ENCODE measurements around the gene CTTN.
"Not testable (repeated sequence)": the region's sequence is repeated elsewhere in the genome, so short reads cannot be mapped to it uniquely, and the experiment has no call there.

Gene CTTN

DNA sequence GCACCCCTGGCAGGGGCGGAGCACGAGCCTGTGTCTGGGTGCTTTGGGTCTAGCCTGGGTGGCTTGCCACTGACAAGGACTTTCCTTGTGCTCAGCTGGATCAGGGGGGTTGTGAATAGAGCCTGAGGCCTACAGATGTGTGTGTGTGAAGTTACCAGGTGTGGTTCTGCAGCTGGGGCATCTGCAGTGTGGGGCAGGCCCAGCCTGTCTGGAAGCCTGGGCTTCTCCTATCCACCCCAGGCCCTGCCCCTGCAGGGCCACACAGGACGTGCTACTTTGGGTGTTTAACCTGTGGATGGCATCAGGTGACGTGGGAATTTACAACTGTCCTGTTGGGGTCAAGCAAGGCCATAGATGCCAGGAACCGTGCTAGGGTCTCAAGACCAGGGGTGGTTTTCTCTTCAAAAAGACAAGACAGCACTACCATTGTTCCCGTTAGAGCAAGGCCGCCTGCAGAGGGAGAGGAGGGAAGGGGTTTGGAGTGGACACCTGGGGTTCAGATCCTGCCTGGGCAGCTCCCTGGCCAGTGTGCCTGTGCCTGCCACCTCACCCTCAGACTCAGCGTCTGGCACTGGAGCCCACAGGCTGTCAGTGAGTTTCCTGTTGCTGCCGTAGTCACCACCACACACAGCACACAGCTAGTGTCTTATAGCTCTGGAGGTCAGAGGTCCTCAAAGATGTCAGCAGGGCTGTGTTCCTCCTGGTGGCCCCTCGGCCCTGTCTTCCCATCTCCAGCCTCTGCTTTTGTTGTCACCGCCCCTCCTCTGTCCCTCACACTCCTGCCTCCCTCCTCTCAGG lies 31.6 kb downstream of the CTTN start:
- DNase-seq: no peak

DNA sequence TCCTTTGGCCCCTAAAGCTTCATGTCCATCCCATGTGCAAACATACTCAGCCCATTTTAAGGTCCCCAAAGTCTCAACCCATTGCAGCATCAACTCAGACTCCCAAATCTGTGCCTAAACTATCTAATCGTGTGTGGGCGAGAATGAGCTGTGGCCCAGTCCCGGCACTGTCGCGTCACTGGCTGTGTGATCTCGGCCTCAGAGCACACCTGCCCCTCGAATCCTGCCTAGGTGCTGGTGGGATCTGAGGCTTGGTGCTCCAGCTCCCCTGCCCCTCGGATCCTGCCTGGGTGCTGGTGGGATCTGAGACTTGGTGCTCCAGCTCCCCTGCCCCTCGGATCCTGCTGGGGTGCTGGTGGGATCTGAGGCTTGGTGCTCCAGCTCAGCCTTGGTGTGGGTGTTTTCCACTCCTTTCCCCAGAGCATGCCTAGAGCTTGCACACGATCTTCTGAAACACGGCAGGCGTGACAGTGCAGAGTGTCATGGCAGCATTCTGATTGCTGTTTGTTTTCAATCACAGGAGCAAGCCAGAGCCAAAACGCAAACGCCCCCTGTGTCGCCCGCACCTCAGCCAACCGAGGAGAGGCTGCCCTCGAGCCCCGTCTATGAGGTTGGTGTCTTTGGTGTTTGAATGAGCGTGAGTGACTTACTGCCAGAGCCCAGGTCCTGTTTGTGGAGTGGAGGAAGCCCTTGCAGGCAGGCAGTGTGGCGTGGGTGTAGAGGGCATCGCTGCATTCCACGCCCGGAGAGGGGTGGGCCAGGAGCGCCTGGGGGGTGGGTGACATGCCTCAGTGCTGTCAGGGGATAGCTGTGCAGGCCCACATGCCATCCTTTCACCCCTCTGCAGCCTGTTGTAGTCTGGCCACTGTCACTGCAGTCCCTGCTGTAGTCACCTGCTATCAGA lies 32.6 kb downstream of the CTTN start:
- no peak for DNase-seq

DNA sequence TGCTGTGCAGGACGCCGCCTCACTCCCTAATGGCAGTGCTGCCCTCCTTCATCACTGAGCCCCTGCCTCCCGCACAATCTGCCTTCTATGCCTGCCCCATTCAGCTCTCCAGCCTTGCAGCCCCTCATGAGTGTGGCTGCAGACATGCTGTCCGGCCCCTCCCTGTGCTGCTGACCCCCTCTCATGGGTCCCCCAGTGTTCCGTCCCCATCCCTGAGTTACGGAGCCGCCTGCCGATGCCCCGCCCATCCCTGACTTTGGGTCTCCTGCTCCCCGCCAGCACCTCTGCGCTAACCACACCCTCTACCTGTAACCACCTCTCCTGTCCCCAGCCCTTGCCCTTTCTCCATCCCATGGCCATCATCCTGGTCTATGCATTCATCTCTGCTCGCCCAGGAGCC lies 33.3 kb downstream of the CTTN start:
- no peak for DNase-seq

DNA sequence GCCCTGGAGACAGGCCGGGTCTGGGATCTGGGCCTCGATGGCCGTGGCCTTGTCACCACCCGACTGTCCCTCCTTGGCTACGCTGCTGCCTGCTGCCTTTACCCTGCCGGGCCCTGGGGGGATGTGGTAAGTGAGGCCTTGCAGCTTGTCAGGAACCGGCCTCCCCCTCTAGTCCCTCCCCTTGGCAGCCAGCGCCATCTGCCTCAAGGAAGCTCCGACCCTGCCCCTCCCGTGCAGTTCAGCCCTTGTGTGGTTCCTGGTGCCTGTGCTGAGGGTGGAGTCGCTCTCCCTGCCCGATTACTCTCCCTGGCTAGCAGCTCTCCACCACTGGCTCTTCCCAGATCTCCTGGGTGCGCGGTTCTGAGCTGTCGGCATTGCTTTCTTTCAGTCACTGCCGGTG lies 33.7 kb downstream of the CTTN start:
- DNase-seq: no peak

DNA sequence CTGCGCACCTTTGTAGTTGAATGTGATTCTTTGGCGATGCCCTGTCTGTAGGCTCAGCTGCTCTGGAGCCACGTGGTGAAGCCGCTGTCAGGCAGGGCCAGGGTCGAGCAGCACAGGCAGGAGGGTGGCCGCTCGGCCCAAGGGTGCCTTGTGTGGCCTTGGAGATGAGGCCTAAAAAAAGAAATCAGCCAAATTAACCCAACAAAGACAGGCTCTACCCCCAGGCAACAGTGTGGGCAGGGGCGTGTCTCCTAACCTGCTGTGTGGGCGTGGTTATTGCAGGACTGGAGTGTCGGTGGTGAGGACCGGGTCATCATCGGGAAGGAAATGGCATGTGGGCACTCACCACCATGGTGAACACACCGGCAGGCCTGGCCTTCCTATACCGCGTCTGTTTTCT lies 34.3 kb downstream of the CTTN start:
- no peak for DNase-seq

DNA sequence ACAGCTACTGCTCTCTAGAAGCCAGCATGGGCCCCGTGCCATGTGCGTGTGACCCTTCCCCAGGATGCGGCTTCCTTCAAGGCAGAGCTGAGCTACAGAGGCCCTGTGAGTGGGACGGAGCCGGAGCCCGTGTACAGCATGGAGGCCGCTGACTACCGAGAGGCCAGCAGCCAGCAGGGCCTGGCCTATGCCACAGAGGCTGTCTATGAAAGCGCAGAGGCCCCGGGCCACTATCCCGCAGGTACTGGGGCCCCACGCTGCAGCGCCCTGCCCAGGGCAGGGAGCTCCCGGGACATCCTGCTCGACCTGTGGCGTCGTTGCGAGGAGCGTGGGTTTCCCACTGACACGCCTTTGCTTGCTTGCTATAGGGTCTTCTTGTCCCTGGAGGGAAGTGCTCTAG lies 34.7 kb downstream of the CTTN start:
- DNase-seq: no peak

DNA sequence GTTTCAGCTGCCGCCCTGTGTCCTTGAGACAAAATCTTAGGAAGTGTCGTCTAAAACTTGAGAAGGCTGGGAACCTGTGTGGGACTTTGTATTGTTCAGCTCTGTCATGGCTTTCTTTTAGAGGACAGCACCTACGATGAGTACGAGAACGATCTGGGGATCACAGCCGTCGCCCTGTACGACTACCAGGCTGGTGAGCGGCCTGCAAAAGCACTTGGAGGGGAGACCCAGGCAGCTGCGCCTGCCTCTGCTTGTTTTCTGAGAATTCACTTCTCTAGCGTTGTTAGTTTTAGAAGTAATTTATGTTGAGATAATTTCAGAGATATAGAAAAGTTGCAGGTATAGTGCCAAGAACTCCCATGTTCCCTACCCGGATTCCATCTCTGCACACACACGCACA lies 35.2 kb downstream of the CTTN start:
- no peak for DNase-seq

DNA sequence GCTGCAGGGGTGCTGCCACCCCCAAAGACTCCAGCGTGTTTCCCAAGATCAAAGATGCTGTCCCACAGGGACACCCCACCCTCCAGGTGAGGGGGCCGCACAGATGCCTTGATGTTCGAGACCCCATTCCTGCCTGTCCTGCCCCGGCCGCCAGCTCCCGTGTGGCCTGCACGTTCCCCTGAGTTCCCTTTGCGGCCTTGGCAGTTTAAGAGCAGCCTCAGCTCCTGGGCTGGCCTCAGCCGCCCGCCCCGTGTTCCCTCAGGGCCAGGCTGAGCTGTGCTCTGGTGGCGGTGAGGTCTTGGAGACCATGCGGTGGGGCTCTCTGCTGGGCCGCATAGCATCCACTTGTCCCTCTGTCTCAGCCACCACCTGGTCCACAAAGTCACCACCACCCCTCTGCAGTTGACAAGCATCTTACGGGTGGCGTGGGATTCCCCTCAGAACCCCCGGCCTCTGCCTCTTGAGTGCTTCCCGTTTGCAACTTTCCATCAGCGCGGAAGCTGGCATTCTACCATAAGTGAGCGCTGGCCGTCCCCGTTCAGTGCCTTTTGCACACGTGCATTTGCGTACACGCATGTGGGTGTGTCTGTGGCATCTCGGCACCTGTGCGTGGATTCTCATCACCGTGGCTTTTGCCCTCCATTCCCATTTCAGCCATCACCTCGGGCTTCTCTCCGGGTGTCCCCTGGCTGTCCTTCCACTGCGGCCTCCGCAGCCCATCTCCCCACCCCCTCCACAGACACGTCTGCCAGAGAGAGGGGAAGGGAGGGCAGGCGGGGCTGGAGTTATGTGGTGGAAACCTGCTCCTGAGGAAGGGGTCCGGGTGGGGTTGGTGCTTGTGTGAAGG lies 35.9 kb downstream of the CTTN start:
- DNase-seq: no peak

DNA sequence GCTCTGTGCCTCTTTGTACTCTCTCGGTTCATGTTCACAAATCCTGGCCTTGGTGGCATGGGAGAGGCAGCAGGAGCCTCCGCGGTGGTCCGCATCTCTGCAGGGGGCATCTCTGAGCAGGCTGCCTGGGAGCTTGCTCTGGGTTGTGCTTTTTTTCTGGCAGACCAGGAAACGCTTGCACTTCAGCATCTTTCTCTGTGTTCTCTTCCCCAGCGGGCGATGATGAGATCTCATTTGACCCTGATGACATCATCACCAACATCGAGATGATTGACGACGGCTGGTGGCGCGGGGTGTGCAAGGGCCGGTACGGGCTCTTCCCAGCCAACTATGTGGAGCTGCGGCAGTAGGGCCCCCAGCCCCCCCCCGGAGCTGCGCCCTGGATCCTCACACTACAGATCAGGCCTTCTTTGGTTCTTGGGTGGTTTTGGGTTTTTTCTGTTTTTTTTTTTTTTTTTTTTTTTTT lies 36.5 kb downstream of the CTTN start:
- no peak for DNase-seq

DNA sequence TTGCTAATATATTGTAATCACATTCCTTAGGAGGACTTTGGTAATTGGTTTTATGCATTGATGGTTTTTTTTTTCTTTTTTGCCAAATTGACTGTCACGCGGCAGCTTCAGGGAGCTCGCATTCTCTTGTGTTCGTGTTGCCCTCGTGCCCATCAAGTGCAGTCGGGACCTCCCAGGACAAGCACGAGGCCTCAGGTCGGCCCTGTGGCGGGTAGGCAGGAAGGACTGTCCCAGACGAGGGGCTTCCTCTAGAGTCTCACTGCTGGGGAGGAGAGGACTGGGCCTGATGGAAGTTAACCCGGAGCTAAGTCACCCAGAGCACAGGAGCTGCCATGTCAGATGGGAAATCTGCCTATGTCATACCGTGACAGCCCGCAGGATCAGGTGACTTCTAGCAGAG lies 37.0 kb downstream of the CTTN start:
- no peak for DNase-seq

DNA sequence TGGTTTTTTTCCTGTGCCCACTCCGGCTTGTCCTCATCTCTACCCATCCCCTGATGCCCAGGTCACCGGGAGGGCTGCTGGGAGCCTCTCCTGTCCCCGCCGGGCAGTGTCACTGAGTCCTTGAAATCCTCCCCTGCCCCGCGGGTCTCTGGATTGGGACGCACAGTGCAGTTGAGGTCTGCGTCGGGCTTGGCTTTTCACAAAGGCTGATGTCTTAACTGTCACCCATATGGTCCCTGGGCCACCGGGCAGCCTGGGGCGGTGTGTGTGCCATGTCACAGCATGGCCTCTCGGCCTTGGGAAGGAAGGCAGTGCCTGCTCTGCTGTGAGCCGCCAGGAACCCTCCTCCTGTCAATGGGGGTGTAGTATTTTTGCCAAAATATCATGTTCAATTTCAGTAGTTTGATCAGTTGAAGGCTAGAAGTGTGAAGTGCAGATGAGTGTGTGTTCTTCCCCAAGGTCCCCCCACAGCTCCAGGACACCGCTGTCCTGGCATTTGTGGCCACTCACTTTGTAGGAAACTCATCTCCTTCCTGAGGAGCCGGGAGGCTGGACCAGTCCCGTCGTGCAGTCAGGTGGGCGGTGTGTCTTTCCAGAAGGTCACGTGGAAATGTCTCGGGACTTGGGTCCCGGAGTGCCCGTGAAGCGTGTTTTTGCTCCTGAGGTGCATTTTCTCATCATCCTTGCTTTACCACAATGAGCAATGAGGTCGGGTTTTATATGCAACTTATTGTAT lies 37.6 kb downstream of the CTTN start:
- DNase-seq: no peak

DNA sequence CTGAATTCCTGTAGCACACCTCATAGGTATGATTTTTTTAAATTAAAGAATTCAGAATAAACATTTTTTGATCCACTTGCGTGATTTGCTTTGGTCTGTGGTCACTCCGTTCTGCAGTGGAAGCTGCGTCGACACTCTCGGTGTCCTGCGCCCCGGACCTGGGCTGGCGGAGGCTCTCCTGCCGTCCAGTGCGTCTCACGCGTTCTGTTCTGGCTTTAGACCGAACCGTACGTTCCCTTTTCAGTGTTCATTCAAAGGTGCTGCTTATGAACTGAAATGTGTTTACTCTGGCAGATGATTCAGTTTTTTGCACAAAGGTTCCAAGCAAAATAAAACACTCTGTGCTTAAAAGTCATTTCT lies 38.2 kb downstream of the CTTN start:
- DNase-seq: no peak

DNA sequence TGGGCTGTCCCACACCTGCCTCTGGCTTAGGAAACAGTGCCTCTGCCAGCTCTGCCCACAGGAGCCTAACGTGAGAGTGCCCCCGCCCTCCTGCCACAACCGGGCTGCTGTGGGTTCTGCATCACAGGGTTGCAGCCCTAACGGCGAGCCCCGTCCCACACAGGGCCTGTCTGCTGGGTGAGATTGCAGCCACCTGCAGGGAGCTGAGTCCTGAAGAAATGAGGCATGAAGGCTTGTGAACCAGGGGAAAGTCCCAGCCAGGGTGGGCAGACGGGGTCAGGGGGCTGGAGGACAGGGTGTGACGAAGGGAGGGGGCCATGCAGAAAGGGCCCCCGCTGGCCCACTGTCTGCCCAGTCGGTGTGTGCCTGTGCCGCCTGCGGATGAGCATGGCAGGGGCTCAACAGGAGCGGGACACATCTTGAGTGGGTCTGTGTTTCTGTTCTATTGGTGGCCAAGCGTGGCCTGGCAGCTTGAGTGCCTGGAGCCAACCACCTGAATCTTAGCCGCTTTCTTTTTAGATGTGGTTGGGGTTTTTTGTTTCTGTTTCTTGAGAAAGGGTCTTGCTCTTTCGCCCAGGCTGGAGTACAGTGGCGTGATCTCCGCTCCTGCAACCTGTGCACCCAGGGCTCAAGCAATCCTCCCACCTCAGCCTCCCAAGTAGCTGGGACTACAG lies 38.9 kb downstream of the CTTN start:
- no peak for DNase-seq

DNA sequence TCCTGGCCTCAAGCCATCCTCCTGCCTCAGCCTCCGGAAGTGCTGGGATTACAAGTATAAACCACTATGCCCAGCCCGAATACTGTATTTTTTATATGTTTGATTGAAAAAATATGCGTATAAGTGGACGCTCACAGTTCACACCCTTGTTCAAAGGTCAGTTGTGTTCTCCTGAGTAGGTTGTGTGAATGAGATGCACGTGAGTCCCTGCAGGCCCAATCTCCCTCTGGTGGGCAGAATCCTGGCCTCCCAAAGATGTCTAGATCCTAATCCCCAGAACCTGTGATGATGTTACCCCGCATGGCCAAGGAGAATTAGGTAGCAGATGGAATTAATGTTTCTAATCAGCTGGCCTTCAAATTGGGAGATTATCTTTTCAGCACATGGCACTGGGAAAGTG lies 41.9 kb downstream of the CTTN start:
- DNase-seq: no peak

DNA sequence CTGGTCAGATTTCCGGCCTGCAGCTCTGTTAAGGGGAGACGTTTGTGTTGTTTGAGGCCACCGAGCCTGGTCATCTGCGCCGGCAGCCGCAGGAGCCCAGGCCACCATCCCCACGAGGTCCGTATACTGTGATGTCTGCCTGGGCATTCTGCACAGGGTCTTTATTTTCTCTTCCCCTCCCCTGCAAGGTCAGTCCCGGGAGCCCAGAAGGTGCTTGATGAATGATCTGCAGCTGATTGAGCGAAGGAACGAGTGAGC lies 45.4 kb downstream of the CTTN start:
- no peak for DNase-seq

DNA sequence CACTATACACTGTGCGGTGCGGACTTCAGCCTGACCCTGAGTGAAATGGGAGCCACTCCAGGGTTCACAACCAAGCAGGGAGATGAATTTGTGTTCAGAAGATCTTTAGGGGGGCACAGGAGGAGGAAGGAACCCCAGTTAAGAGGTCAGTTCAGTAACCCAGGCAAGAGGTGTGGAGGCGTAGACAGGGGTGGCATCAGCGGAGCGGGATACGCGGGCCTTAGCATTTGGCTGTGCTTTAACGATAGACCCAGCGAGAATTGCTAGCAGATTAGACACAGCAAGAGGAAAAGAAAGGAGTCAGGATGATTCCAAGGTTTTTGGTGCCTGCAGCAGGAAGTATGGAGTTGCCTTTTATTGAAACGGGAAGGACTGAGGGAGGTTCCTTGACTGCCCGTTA lies 46.8 kb downstream of the CTTN start:
- no peak for DNase-seq

DNA sequence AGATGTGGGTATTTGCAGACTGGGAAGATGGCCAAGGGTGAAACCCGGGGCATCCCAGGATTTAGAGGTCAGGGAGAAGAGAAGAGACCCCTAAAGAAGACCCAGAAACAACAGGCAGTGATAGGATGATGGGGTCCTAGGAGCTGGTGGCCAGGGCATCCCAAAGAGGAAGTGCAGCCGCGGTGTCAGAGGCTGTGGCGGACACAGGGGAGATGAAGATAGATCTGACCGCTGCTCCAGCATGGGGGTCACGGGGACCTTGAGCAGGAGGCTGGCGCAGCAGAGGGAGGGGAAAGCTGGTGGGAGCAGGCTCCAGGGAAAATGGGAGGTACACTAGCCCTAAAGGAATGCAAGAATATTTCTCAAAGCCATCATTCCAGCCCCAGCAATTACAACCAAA lies 47.3 kb downstream of the CTTN start:
- no peak for DNase-seq

DNA sequence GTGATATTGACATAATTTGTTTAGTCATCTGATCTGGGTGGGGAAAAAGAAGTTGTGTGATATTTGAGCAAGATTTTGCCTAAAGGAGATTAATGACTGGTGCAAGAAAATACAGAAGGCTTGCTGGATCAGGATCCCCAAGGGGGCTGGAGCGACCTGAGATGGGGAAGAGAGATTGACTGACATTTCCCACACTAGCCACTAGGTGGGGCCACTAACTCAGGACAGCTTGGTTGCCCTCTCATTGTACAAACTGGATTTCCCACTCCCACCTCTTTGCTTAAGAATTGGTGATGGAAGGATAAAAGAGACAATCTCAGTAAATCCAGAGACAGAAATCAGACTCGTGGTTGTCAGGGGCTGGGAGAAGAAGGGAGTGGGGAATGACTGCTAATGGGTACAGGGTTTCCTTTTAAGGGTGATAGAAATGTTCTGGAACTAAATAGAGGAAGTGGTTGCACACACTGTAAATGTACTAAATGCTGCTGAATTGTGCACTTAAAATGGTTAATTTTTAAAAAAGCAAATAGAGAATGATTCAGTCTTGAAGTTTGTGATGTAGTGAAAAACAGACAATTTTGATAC lies 50.7 kb downstream of the CTTN start:
- DNase-seq: no peak

DNA sequence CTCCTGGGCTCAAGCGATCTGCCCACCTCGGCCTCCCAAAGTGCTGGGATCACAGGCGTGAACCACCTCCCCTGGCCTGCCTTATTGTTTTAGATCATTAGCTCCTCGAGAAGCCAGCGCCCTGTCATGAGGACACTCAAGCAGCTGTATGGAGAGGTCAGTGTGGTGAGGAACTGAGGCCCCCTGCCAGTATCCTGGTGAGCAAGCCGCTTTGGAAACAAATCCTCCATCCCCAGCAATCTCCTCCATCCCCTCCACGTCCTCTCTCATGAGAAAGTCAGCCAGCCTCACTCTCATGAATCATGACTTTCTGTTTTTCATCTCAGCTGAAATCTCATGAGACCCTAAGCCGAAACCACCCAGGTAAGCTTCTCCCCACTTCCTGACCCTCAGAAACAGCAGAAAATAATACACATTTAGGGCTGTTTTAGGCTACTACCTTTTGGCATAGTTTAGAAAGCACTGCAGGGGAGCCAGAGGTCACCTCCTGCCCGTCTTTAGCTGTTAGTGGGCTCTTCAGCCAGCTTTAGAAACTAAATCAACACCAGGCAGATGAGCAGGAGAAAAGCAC lies 56.0 kb downstream of the CTTN start:
- no peak for DNase-seq

DNA sequence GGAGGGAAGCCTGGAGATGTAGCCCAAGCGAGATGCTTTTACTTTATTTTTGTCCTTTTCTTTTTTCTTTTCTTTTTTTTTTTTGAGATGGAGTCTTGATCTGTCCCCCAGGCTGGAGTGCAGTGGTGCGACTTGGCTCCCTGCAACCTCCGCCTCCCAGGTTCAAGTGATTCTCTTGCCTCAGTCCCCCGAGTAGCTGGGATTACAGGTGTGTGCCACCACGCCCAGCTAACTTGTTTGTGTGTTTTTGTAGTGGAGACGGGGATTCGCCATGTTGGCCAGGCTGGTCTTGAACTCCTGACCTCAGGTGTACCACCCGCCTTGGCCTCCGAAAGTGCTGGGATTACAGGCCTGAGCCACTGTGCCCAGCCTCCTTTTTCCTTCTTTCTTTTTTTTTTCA lies 56.5 kb downstream of the CTTN start:
- DNase-seq: not testable (repeated sequence)

DNA sequence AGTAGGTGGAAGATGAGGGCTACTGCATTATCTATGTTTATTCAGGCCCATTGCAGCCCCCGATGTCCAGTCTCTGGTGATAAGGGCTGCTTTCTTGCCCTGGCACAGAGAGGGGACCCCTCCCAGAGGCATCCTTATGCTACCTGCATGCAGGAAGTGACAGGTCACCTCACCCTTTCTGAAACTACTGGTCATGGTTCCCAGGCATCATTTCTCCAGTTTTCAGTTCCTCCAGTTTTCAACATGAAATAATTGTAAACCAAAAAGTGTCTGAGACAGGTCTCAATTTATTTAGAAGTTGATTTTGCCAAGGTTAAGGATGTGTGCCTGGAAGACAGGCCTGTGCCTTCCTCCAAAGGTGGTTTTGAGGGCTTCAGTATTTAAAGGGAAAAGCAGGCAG lies 57.0 kb downstream of the CTTN start:
- DNase-seq: no peak

Data from NCI-H748 treated with DMSO at 0.1 percent for 48 hours (cell line).